Pancreas (tissue), 10 donors: ENCODE data around the gene HLA-A. TPM values are rescaled to one million over a fixed set of nuclear protein-coding genes. Genes with fewer than 3 reads are reported as not detected.

Source experiments
- ATAC-seq, 4 donors: fragments of 200-7000 bp; cut with Tn5 transposase; one replicate each; pipeline versions ENCODE4 v1.8.0 to v1.9.1; 2020; ENCODE audit warnings: mild to moderate bottlenecking in 4 of 4, moderate library complexity in 4 of 4
- DNase-seq, 6 donors: peaks; one replicate each; pipeline ENCODE4 v3.0.0-alpha.2; 2020
- FAIRE-seq: peaks from 2 replicates; lab custom pipeline; 2012; peaks lifted over from hg19 to GRCh38; lab: Jason Lieb, UNC
- H3K27ac ChIP-seq, 4 donors: fragments of 200-600 bp; sonication (generic); 1 replicate in 3 of 4; 2 replicates in 1 of 4; pipeline versions ENCODE4 v1.5.0 to v1.8.0; 2020
- H3K27me3 ChIP-seq, 4 donors: fragments of 200-600 bp; one replicate each; pipeline ENCODE4 v1.8.0; 2021
- H3K36me3 ChIP-seq, 3 donors: fragments of 200-600 bp; sonication (generic) in 1 of 3; one replicate each; pipeline versions ENCODE4 v1.5.0 to v1.8.0; 2020 to 2021
- H3K4me1 ChIP-seq, 3 donors: fragments of 200-600 bp; one replicate each; pipeline ENCODE4 v1.8.0; 2021
- H3K4me3 ChIP-seq, 4 donors: fragments of 200-600 bp; sonication (generic) in 2 of 4; one replicate each; pipeline versions ENCODE4 v1.5.0 to v1.8.0; 2020 to 2021
- H3K9me3 ChIP-seq, 4 donors: fragments of 200-600 bp; one replicate each; pipeline ENCODE4 v1.8.0; 2021
- CTCF ChIP-seq, 4 donors: fragments of 200-600 bp; sonication (generic) in 3 of 4; IDR thresholded peaks; one replicate each; pipeline versions ENCODE4 v1.5.0 to v1.8.0; 2021; ENCODE audit warnings: antibody characterized with exemption in 4 of 4
- WGBS, 2 donors: extraction: QIAGEN DNeasy Blood & Tissue Kit; methylation state at CpG; one replicate each; pipeline ENCODE4 v1.1.7; 2013; 5-methylcytosine and 5-hydroxymethylcytosine counted together
- intact Hi-C, 3 donors: fragments of 100-400 bp; cut with DNase I; formaldehyde crosslinking; loops; one replicate each; pipeline versions ENCODE4 v1.11.1 to v1.14.2; 2022
- polyA plus RNA-seq, 2 donors: library from polyadenylated mRNA; stranded (reverse); fragments of 200-250 nt; gene quantifications; one replicate each; pipeline ENCODE4 v1.2.3, GENCODE V29; 2013
- total RNA-seq, 6 donors: library from RNA; stranded (reverse); fragmentation: NEBNext Ultra II Directional in 4 of 6; extraction: Animal tissue kit (Norgen Biotek cat#: 25700) in 4 of 6; gene quantifications; one replicate each; pipeline versions ENCODE4 v1.2.1 to v1.2.4, GENCODE V29; 2021 to 2023
- donor health status: healthy with polysubstance abuse.
- donor health status: DM: no; HTN: no; CAD: no; lungs with moderate emphysema.
- donor health status: DM: no; HTN: no; CAD: no.
- donor health status: control.
- donor health status: control.
- donor health status: Bipolar disorder and iron deficiency.
- donor health status: DM: yes; HTN: yes; CAD: no.
- donor health status: DM: no; HTN: no; CAD: no.
- donor health status: DM: no; HTN: no; CAD: no.
- donor health status: DM: yes; HTN: yes; CAD: no.

The HLA-A gene
- total and polyA plus RNA-seq, 8 donors = 63.7 to 374 (median 153) TPM

GRCh38 chr6:29990931-29991330, 48.6 kb downstream of the HLA-A start:
- Histone ChIP-seq H3K27ac (no peak overlapping the region), H3K9me3 (no peaks in the 10 kb centered on the region), H3K27me3 (no peaks in the 10 kb centered on the region), H3K4me3 (no peak overlapping the region), H3K36me3 (no peaks in the 10 kb centered on the region), H3K4me1 (no peaks in the 10 kb centered on the region)
- intact Hi-C loops = no loop called here
- no peak for FAIRE-seq
- no peak for DNase-seq
- TF ChIP-seq CTCF (IDR thresholded peaks at IDR 0.05) = no peak
- no peak for ATAC-seq

GRCh38 chr6:29992807-29993206, 50.5 kb downstream of the HLA-A start:
- H3K9me3 ChIP-seq = no peaks in the 10 kb centered on the region
- no peak overlapping the region for H3K4me3 ChIP-seq
- DNase-seq = no peak
- H3K27me3 ChIP-seq = no peaks in the 10 kb centered on the region
- FAIRE-seq = no peak
- intact Hi-C loops = no loop called here
- H3K4me1 ChIP-seq = no peaks in the 10 kb centered on the region
- ATAC-seq = no peak
- WGBS, 2 donors = 69 to 76% methylated on average over 2 of the region's 2 CpGs
- H3K27ac ChIP-seq = no peak overlapping the region
- no peaks in the 10 kb centered on the region for H3K36me3 ChIP-seq
- no peak for TF ChIP-seq CTCF (IDR thresholded peaks at IDR 0.05)

GRCh38 chr6:29994826-29995225, 52.5 kb downstream of the HLA-A start:
- 66 to 78% methylated on average over 5 of the region's 5 CpGs for whole genome bisulfite sequencing, 2 donors
- no peaks in the 10 kb centered on the region for H3K36me3 ChIP-seq
- intact Hi-C loops = no loop called here
- ATAC-seq (no peak), FAIRE-seq (no peak), DNase-seq (no peak)
- no peak overlapping the region for H3K4me3 ChIP-seq
- no peaks in the 10 kb centered on the region for H3K9me3 ChIP-seq
- no peaks in the 10 kb centered on the region for H3K27me3 ChIP-seq
- TF ChIP-seq CTCF (IDR thresholded peaks at IDR 0.05) = no peak
- no peak overlapping the region for H3K27ac ChIP-seq
- H3K4me1 ChIP-seq = no peaks in the 10 kb centered on the region

GRCh38 chr6:29995340-29995777, 53.0 kb downstream of the HLA-A start:
- FAIRE-seq (no peak), ATAC-seq (peak in 1 of 4 donors; percentile 45), DNase-seq (no peak)
- 59 to 63% methylated on average over 2 of the region's 2 CpGs for WGBS, 2 donors
- H3K4me3 ChIP-seq = no peak overlapping the region
- no peaks in the 10 kb centered on the region for H3K36me3 ChIP-seq
- no peaks in the 10 kb centered on the region for H3K9me3 ChIP-seq
- TF ChIP-seq CTCF (IDR thresholded peaks at IDR 0.05) = no peak
- H3K4me1 ChIP-seq = no peaks in the 10 kb centered on the region
- H3K27ac ChIP-seq = no peak overlapping the region
- intact Hi-C loops = no loop called here
- H3K27me3 ChIP-seq = no peaks in the 10 kb centered on the region

Other genes with a start within 250 kb of the HLA-A start
- gene HLA-F, start 219.1 kb upstream of the HLA-A start, total RNA-seq = 10 to 100 TPM in 4 of 6 donors, 1 to 10 TPM in 2; 6.1 to 33.8 (median 12.7) TPM
- gene HLA-F, start 219.1 kb upstream of the HLA-A start, polyA plus RNA-seq = 10 to 100 TPM; 30.1 to 72.6 TPM
- gene HLA-G, start 114.7 kb upstream of the HLA-A start, total RNA-seq = under 1 TPM in 5 of 6 donors, not detected in 1; 0.12 to 0.52 (median 0.28) TPM
- gene HLA-G, start 114.7 kb upstream of the HLA-A start, polyA plus RNA-seq = under 1 TPM in 1 of 2 donors, not detected in 1; 0.15 TPM
- gene POLR1H, start 118.7 kb downstream of the HLA-A start, total RNA-seq = 10 to 100 TPM; 12.5 to 19.3 (median 13.5) TPM
- 10 to 100 TPM; 20.7 to 29.8 TPM for gene POLR1H, start 118.7 kb downstream of the HLA-A start, polyA plus RNA-seq
- gene PPP1R11, start 124.7 kb downstream of the HLA-A start, total RNA-seq = 10 to 100 TPM; 17.9 to 35.6 (median 23.8) TPM
- 10 to 100 TPM; 20.8 to 36.9 TPM for gene PPP1R11, start 124.7 kb downstream of the HLA-A start, polyA plus RNA-seq
- gene RNF39, start 133.2 kb downstream of the HLA-A start, total RNA-seq = 1 to 10 TPM in 3 of 6 donors, under 1 TPM in 3; 0.18 to 1.3 (median 0.78) TPM
- under 1 TPM; 0.38 to 0.54 TPM for gene RNF39, start 133.2 kb downstream of the HLA-A start, polyA plus RNA-seq
- gene TRIM31, start 170.6 kb downstream of the HLA-A start, total RNA-seq = under 1 TPM in 5 of 6 donors, not detected in 1; 0.14 to 0.22 (median 0.16) TPM
- under 1 TPM; 0.15 to 0.19 TPM for gene TRIM31, start 170.6 kb downstream of the HLA-A start, polyA plus RNA-seq
- gene TRIM40, start 193.6 kb downstream of the HLA-A start, total RNA-seq = not detected
- gene TRIM40, start 193.6 kb downstream of the HLA-A start, polyA plus RNA-seq = not detected
- gene TRIM10, start 218.7 kb downstream of the HLA-A start, total RNA-seq = under 1 TPM in 1 of 6 donors, not detected in 5; 0.03 TPM
- gene TRIM10, start 218.7 kb downstream of the HLA-A start, polyA plus RNA-seq = under 1 TPM in 1 of 2 donors, not detected in 1; 0.02 TPM
- under 1 TPM in 4 of 6 donors, not detected in 2; 0.12 to 0.35 (median 0.20) TPM for gene TRIM15, start 221.0 kb downstream of the HLA-A start, total RNA-seq
- under 1 TPM in 1 of 2 donors, not detected in 1; 0.16 TPM for gene TRIM15, start 221.0 kb downstream of the HLA-A start, polyA plus RNA-seq